ENCODE data around the gene GRK5. TPM values are rescaled to one million over a fixed set of nuclear protein-coding genes. Genes with fewer than 3 reads are reported as not detected.

GRK5 gene
- total RNA-seq, 1 experiment from 2014 or later = 4.8 TPM

DNA sequence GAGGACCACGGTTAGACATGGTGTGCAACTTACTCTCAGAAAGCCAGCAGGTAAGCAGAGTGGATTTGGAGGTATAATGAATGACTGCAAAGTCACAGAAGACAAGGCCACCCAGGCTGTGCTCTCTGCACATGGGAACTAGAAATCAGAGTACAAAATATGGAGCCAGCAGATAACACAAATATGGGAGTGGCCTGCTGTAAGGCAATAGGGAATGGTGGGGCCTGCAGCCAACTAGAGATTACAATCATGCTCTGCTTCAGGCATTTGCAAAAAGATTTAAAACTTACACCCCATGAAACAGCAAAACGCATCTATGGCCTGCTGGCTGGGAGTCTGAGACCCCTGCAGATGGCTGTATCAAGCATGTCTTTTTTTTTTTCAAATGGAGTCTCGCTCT, 288.2 kb downstream of the GRK5 start:
- no peak for DNase-seq
- no peak overlapping the region for H2AFZ ChIP-seq
- no peaks in the 10 kb centered on the region for H3K27me3 ChIP-seq (ENCODE audit: insufficient read depth, low read depth)
- no peaks in the 10 kb centered on the region for H4K20me1 ChIP-seq (ENCODE audit: insufficient read depth)
- H3K27ac ChIP-seq = no peak overlapping the region
- H3K9me3 ChIP-seq (ENCODE audit: insufficient read depth, low read depth) = no peaks in the 10 kb centered on the region
- H3K4me1 ChIP-seq (replicated peaks; ENCODE audit: insufficient read depth) = no peaks in the 10 kb centered on the region
- H3K9me2 ChIP-seq (ENCODE audit: insufficient read depth) = no peaks in the 10 kb centered on the region
- peaks cover 4% of the 10 kb centered on the region; the same call in 1 of the 2 replicates for H3F3A ChIP-seq (ENCODE audit: insufficient read depth, low read depth)
- intact Hi-C loops (cut with micrococcal nuclease; ENCODE audit: unreplicated experiment) = no loop called here
- CTCF ChIA-PET = no interaction called here
- H3K4me2 ChIP-seq = no peak overlapping the region
- H3K36me3 ChIP-seq (ENCODE audit: low read depth) = no peaks in the 10 kb centered on the region
- POLR2A ChIA-PET (ENCODE audit: unreplicated experiment) = no interaction called here
- H3K79me2 ChIP-seq (ENCODE audit: low read depth) = no peaks in the 10 kb centered on the region
- BruUV-seq (replicated peaks) = no TSS peak
- H3K4me3 ChIP-seq = no peak overlapping the region
- TF ChIP-seq CTCF (conservative IDR thresholded peaks at IDR 0.05) (no peak), EZH2 (IDR thresholded peaks at IDR 0.05; ENCODE audit: low read depth) (no peak)

DNA sequence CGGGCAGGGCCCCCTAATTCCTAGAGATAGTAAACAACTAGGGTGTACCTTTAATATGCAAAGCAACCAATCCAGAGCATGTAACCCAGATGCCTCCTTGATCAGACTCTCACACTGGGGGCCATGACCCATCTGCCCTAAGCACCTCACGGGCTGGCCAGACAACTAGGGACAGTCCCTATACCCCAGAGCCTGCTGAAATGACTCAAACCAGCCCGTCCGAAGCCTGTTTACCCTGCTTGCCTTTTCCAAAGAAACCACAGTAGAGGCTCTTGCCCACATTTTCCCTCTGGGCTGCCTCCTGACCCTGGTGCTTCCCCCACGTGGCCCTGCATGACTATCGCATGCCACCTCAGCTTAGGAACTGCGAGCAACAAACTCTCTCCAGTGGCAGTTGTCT, 288.9 kb downstream of the GRK5 start:
- no peaks in the 10 kb centered on the region for H3K9me3 ChIP-seq (ENCODE audit: insufficient read depth, low read depth)
- no peak overlapping the region for H3K27ac ChIP-seq
- no peaks in the 10 kb centered on the region for H3K27me3 ChIP-seq (ENCODE audit: insufficient read depth, low read depth)
- no peaks in the 10 kb centered on the region for H3K36me3 ChIP-seq (ENCODE audit: low read depth)
- H4K20me1 ChIP-seq (ENCODE audit: insufficient read depth) = no peaks in the 10 kb centered on the region
- no peak overlapping the region for H3K4me2 ChIP-seq
- no peaks in the 10 kb centered on the region for H3K4me1 ChIP-seq (replicated peaks; ENCODE audit: insufficient read depth)
- no peak for DNase-seq
- H3F3A ChIP-seq (ENCODE audit: insufficient read depth, low read depth) = peaks cover 4% of the 10 kb centered on the region; the same call in 1 of the 2 replicates
- H3K4me3 ChIP-seq = no peak overlapping the region
- BruUV-seq (replicated peaks) = no TSS peak
- H2AFZ ChIP-seq = no peak overlapping the region
- POLR2A ChIA-PET (ENCODE audit: unreplicated experiment) = no interaction called here
- TF ChIP-seq EZH2 (IDR thresholded peaks at IDR 0.05; ENCODE audit: low read depth) = no peak
- no peak for TF ChIP-seq CTCF (conservative IDR thresholded peaks at IDR 0.05)
- no peaks in the 10 kb centered on the region for H3K9me2 ChIP-seq (ENCODE audit: insufficient read depth)
- CTCF ChIA-PET = no interaction called here
- intact Hi-C loops (cut with micrococcal nuclease; ENCODE audit: unreplicated experiment) = no loop called here
- no peaks in the 10 kb centered on the region for H3K79me2 ChIP-seq (ENCODE audit: low read depth)

- POLR2A ChIA-PET (ENCODE audit: unreplicated experiment) = no interaction called here
- TF ChIP-seq EZH2 (IDR thresholded peaks at IDR 0.05; ENCODE audit: low read depth) (no peak), CTCF (conservative IDR thresholded peaks at IDR 0.05) (no peak)
- peaks cover 4% of the 10 kb centered on the region; the same call in 1 of the 2 replicates for H3F3A ChIP-seq (ENCODE audit: insufficient read depth, low read depth)
- no peaks in the 10 kb centered on the region for H4K20me1 ChIP-seq (ENCODE audit: insufficient read depth)
- no peak overlapping the region for H3K4me2 ChIP-seq
- no TSS peak for BruUV-seq (replicated peaks)
- no peak overlapping the region for H3K27ac ChIP-seq
- H2AFZ ChIP-seq = no peak overlapping the region
- H3K36me3 ChIP-seq (ENCODE audit: low read depth) = no peaks in the 10 kb centered on the region
- no peaks in the 10 kb centered on the region for H3K9me2 ChIP-seq (ENCODE audit: insufficient read depth)
- no peaks in the 10 kb centered on the region for H3K27me3 ChIP-seq (ENCODE audit: insufficient read depth, low read depth)
- no peaks in the 10 kb centered on the region for H3K4me1 ChIP-seq (replicated peaks; ENCODE audit: insufficient read depth)
- CTCF ChIA-PET = no interaction called here
- H3K9me3 ChIP-seq (ENCODE audit: insufficient read depth, low read depth) = no peaks in the 10 kb centered on the region
- no peak for DNase-seq
- intact Hi-C loops (cut with micrococcal nuclease; ENCODE audit: unreplicated experiment) = no loop called here
- H3K4me3 ChIP-seq = no peak overlapping the region
- no peaks in the 10 kb centered on the region for H3K79me2 ChIP-seq (ENCODE audit: low read depth)
Observed at GRCh38 chr10:119497243-119497642, 289.9 kb downstream of the GRK5 start.

Measured in PC-9 (cell line).